HG02938 (cell line): ENCODE data around the gene CRISPLD2.

Source experiments
- ATAC-seq: cut with Tn5 transposase; IDR thresholded peaks from one replicate; pipeline ENCODE4 v1.9.1; 2021; ENCODE audit warnings: mild to moderate bottlenecking, moderate library complexity; ENCODE audit not compliant: unreplicated experiment

Gene CRISPLD2

DNA sequence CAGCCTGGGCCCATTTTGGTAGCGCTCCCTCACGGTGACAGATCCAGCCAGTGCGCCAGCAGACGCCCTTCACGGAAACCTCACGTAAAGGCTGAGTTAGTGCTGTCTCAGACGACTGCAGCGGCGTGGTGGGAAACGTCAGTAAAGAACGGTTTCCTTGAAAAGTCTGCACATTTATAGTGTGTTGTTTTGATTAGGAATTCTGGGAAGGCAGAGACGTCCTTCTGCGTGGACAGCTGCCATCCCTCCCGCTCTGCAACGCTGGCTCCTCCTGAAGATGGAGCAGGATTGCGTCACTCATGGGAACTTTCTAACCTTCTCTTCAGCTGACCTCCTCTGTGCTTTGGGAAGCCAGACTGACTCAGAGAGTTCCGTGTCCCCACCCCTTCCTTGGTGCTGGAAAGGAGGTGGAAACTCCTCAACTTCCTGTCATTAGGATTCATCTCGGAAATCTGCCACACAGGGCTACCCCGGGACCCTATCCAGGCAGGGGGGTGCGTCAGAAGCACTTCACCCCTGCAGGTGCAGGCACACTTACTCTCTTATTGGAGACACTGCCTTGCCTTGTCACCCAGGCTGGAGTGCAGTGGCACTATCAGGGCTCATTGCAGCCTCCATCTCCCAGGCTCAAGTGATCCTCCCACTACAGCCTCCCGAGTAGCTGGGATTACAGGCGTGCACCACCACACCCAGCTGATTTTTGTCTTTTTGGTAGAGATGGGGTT, 24.3 kb upstream of the CRISPLD2 start:
- no peak for ATAC-seq

DNA sequence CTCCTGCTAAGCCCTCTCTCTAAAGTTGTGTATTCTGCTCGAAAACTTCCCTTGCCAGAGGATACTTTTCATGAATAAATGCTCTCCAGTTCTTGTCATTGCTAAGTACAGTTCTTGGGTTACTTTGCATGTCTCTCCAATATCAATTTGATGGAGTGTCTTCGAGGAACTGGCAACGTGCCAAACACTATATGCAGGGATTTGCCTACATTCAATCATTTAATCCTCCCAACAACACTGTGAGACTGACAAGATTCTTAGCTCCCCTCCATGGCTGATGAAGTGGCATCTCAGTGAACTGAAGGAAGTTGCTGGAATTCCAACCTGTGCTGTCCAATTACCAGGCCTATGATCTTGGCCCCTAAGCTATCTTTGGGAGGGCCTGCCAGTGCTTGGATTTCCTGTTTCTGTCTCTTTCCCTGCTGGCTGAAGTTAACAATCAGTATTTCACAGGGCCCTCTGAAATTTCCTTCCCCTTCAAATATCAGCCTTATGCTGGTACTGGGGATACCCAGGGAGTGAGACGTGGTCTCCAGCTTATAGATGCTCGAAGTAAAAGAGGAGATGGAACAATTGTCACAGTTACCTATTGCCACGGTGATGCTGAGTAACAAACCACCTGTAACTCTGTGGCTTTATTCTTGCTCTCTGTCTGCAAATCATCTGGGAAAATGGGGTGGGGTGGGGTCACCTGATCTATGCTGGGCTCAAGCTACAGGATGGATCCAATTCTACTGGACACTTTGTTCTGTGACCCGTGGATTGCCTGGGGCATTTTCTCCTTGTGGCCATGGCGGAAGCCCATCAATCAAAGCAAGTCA, 19.4 kb upstream of the CRISPLD2 start:
- ATAC-seq: no peak

DNA sequence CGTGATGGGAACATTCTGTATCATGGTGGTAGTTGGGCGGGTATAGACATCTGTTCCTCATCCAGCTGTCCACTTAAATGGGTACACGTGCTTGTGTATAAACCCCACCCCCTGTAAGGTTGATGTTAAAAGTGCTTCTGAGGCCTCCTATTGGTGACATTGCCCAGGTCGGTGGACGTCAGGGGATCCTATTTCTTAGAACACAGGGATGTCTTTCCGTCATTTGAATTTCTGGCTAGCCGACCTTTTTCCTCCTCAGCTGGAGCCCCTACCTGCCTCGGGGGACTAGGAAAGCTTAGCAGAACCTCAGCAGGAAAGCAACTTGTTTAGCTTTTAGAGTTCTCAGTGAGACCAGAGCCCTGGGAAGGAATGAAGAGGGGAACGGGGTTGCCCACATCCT, 16.6 kb upstream of the CRISPLD2 start:
- ATAC-seq: no peak

DNA sequence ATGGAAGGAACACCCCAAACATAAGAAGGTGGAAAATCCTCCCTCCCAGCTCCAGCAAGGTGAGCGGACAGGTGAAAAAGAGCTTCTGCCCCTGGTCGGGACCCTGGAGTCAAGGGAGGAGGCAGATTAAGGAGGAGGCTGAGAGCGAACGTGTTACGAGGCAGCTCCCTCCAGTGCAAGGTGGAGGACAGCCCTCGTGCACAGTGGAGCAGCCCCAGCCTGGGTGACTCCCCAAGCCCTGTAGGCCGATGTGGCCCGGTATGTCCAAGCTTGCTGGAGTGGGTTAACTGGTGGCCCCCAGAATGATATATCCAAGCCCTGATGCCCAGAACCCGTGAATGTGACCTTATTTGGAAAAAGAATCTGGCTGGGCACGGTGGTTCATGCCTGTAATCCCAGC, 15.5 kb upstream of the CRISPLD2 start:
- ATAC-seq: no peak

DNA sequence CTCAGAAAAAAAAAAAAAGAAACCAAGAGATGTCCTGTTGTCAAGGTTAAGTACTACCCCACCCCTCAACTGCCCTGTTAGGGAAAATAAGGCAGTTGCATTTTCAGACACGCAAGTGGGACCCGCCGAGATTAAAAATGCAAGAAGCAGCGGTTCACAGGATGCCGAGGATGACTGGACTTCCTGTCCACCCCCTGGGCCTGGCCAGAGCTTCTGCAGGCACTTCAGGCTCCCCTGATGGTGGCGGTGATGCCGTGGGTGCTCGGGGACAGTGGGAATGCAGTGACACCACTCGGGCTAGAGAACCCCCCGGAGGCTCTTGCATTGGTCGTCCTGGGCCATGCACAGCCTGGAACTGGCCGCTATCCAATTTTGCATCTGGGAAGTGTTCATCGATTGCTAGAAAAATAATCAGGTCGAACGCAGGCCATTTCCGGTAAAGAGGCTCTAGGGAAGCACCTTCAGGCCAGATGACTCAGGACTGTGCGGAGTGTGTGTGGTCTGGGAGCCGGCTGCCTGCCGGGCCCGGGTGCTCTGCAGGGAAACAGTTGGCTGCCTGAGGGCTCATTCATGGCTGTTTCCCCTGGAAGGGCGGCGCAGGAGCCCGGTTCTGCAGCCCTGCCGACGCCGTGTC, 13.4 kb upstream of the CRISPLD2 start:
- no peak for ATAC-seq

DNA sequence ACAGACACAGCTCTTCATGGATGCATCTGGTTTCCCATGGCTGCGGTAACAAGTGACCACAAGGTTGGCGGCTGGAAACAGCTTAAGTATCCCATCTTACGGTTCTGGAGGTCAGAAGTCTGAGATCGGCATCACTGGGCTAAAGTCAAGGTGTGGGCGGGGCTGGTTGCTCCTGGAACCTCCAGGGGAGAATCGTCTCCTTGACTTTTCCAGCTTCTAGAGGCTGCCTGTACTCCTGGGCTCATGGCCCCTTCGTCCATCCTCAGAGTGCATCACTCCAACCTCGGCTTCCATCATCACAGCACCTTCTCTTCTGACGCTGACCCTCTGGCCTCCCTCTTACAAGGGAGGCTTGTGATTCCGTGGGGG, 12.9 kb upstream of the CRISPLD2 start:
- no peak for ATAC-seq

DNA sequence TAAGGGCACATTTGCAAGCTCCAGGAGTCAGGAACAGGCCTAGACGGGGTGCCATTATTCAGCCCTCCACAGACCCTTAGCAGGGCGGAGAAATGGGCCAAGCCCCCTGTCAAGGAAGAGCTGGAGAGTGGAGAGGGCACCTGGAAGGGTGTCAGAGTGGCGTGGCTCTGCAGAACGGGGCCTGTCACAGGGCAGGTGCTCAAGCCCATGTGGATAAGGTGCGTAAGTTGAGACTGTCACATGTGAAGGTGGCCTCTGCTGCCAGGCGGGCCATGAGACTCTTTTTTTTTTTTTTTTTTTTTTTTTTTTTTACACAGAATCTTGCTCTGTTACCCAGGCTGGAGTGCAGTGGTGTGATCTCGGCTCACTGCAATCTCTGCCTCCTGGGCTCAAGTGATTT, 12.0 kb upstream of the CRISPLD2 start:
- no peak for ATAC-seq

DNA sequence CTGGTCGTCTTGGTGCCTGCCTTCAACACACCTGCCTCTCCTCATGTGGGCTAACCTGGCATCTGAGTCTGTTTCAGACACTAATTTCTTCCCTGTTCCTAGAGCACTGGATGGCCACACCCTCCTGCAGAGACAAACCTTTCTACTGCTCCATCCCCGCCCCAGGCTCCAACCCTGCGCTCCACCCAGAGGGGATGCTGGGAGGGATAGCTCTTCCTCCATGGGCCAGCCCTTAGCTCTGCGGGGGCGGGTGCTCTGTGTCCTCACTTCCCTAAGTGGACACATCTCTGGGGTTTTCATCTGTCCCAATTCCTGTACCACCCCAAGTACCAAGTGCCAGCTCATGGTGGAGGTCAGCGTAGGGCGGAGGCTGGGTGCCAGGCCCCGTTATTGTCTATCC, 11.0 kb upstream of the CRISPLD2 start:
- ATAC-seq: no peak

DNA sequence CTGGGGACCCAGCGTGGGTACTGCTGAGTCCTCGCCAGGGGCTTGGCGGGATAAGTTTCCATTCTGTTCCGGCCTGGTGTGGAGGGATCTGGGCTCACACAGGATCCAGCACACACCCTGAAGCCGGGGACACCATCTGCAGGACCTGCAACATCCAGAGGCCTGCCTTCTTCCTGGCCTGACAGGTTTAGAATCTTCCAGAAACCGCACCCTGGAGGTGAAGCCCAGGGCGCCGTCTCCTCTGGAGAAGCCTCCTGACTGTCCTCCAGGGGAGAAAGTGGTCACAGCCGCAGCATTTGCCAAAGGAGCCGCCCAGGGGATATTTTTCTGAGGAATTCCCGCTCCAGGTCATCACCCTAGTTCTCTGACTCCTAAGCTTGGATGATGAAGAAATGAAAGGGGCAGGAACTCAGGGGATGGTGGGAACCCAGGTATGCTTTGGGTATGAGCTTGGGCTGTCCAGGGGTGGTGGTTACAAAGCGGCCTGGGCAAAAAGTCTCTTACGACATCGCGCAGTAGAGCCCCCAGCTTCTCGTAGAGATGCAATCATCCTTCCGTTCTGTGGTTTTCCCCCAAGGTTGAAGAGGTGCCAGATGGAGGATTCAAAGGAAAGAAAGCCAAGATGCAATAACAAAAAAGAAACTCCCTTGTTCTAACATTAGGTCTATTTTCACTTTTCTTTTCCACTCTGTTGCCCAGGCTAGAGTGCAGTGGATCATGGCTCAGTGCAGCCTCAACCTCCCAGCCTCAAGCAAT, 9.1 kb upstream of the CRISPLD2 start:
- ATAC-seq: no peak

DNA sequence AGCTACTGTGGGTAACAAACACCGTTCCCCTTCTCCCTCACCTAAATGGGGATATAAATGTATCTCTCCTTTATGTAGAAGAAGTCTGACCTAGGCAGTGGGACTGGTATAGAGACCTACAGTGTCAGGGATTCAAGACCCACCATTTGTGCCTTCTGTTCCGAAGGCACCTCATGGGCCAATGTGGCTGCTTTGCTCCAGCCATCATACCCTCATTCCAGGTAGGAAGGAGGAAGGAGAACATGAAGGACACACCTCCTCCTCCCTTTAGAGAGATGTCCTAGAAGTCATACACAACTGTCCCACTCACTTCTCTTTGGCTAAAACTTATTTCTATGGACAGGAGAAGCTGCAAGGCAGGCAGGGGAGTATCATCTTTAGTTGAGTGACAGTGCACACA, 8.3 kb upstream of the CRISPLD2 start:
- ATAC-seq: no peak

DNA sequence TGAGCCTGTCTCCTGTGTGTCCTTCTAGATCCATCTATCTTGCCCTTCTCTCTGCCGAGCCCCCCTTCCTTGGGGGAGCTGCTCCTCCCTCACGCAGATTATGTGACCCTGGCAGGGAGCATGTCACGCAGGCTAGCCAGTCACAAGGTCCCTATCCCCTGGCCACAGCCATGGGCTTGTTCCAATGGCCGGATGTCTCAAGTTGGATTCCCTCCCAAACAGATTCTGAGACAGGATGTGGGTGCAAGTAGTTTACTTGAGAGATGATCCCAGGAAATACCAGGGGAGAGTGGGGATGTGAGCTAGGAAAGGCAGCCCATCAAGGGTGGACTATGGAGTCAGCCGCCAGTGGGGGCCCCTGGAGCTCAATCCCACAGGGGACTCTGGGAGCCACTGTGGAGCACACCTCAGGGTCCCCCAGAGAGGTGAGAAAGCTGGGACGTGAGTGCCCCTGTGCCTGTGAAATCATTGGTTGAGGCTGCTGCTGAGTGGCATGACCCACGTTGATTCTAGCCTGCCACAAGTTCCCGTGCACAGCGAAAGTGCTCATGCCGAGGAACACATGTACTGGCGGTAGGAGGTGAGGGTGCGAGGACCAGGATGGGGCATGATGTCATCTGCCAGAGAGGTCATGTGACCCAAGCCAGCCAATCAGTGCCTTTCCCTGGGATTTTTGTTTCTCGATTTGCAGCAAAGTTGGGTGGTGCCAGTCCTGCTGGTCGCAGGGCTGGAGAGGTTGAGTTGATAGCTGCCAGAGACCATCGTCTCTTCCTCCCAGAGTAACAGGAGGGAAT, 6.4 kb upstream of the CRISPLD2 start:
- no peak for ATAC-seq

DNA sequence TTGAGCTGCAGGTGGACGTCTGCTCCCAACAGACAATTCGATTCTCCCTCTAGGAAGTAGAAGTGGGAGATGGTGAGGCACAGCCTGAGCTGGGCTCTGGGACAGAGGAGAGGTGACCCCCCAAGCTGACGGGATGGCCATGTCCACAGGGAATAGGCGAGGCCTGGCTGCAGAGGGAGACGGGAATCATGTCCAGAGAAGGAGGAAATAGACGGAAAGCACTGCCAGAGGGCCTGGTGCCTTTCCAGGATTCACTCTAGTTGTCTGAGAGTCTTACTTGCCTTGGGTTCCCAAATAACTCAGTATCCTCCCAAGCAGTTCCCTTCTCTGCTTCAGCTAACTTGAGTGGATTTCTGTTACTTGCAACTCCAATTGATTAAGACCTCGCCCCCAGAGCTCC, 4.3 kb upstream of the CRISPLD2 start:
- ATAC-seq: no peak

DNA sequence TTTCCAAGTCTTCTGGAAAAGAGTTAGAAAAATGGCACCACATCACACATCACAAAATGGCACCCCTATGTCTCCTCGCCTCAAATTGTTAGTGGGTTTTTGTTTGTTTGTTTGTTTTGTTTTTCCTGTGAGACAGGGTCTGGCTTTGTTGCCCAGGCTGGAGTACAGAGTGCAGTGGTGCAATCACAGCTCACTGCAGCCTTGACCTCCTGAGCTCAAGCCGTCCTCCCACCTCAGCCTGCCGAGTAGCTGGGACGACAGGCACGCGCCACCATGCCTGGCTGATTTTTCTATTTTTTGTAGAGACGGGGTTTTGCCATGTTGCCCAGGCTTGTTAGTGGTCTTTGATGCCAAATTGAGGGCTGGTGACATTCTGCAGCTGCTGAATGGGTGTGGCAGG, 3.8 kb upstream of the CRISPLD2 start:
- no peak for ATAC-seq

DNA sequence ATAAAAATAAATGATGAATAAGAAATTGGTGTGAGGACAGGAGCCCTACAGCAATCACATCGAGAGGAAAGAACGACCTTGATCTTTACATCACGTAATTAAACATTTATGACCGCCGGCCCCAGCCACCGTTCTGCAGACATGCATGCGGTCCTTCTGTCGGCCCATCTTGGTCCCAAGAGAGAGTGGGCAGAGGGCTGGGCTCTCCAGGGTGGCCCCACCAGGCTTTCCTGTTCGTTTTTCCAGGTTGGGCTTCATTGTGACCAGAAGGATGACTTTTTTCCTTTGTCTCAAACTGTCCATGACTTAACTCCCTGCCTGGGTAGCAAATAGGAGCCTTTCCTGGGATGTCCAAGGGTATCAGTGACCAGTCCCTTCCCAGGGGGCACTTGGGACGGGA, 3.3 kb upstream of the CRISPLD2 start:
- ATAC-seq: no peak

DNA sequence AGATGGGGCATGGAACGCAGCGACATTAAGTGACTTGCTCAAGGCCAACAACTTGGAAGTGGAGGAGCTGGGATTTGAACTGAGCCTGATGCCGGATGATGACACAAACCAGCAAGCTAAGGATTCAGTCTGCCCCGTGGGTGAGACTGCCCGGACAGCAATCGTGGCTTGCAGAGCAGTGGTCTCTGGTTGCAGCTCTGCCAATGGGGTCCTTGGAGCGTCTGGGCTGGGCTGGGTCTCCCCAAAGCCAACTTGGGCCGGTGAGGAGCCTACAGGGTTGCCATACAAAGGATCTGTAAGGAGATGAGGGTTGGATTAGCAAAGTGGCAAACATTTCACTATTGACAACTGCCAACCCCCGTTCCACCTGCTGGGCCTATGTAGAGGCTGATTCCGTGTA, 2.6 kb upstream of the CRISPLD2 start:
- ATAC-seq: no peak

DNA sequence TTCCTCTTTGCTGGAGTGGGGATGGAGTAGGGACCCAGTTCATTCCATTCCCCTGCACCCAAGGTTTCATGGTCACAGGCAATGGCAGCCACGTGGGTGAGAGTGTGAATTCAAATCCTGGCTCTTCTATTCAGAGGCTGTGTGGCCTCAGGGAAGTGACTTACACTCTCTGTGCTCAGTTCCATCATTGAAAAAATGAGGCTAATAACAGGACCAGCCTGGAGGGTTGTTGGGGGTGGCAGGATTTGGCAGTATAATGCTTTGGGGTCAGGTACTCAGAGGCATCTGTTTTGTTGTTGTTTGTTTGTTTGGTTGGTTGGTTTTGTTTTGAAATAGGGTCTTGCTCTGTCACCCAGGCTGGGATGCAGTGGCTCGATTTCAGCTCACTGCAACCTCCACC, 2.2 kb upstream of the CRISPLD2 start:
- ATAC-seq: no peak

DNA sequence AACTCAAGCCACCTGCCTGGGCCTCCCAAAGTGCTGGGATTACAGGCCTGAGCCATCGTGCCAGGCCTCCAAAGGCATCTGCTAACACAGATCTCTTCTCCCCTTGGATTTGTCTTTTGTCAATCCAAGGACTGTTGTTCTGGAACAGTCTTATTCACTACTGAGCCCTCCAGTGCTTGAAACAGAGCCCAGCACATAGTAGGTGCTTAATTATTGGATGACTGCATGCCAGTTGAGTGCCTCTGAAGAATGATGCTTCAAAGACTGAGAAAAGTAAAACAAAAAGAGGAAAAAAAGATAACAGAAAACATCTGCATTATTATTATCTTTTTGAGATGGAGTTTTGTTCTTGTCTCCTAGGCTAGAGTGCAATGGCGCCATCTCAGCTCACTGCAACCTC, 1.7 kb upstream of the CRISPLD2 start:
- no peak for ATAC-seq

DNA sequence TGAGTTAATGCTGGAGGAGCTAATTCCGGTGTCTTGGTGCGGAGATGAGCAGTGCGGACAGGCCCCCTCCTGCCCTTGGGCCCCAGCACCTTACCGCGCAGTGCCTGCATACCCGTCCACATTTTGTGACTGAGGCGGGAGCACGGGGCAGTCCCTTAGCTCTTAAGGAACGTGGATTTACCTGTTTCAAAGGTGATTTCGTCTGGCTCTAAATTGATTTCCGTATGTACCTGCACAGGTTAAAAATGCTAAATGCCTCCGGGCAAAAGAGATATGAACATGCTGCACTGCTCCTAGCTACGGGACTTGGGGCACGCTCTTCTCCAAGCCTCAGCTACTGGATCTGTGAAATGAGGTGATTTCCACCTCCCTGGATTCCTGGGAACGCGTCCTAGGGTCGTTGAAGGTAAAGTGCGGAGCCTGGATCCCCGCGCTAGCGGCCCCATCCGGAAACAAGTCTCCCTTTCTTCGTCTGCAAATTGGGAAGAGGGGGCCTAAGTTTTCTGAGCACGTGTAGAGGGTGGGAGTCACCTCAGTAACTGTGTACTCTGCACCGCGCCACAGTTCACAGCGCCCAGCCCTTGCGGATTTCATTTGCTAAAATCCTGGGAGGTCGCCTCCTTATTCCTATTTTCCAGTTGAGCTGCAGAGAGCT, 669 bp upstream of the CRISPLD2 start:
- ATAC-seq: no peak

DNA sequence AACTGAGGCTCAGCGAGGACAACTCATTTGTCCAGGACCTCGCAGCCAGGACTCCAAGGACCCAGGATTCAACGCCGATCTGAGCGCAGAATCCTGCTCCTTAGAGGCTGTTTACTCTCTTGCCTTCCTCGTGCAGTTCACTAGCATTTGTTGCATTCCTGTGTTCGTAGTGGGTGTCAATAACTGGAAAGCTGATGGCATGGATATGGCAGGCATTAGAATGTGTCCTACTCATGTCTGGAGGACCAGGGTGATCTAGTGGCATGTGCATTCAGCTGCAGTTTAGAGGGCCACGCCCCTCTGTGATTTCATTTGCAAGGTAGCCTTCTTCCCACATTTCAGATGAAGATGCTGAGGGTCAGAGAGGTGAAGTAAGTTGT, 510 bp downstream of the CRISPLD2 start:
- no peak for ATAC-seq

DNA sequence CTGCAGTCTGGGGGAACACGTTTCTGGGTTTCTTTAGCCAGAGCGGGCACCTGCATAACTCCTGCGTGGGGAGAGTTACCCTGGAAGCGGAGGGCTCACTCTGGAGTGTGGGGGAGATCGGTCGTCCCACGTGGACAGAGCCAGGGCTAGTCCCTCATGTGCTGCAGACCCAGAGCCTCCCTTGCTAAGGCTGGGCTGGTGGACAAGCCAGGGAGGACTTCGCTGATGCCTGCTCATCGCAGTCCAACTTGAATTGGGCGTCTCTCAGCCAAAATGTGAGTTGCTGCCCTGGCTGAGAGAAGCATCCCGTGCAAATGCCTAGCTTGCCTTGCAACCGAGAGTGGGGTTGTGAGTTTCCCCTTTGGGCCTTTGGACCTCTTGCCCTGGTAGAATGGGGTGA, 986 bp downstream of the CRISPLD2 start:
- no peak for ATAC-seq
